Kidney (tissue), 14 donors: ENCODE results near the gene HLA-DMA. TPM values are rescaled to one million over a fixed set of nuclear protein-coding genes. Genes with fewer than 3 reads are reported as not detected.

Experiments
- DNase-seq, 5 donors: peaks; one replicate each; pipeline ENCODE4 v3.0.0-alpha.2; 2013 to 2020
- FAIRE-seq: peaks from 2 replicates; lab custom pipeline; 2012; peaks lifted over from hg19 to GRCh38; lab: Jason Lieb, UNC
- H3K27ac ChIP-seq, 2 donors: one replicate each; pipeline ENCODE4 v1.7.0; 2013; ENCODE audit warnings: low read depth in 2 of 2, low read length in 2 of 2, inconsistent platforms in 1 of 2
- H3K27me3 ChIP-seq: one replicate; pipeline ENCODE4 v1.7.1; 2013; ENCODE audit warnings: low read length, inconsistent platforms; ENCODE audit not compliant: control insufficient read depth, insufficient read depth
- H3K36me3 ChIP-seq, 3 donors: one replicate each; pipeline versions ENCODE4 v1.7.0 to v1.7.1; 2013; ENCODE audit warnings: low read length in 3 of 3, control low read depth in 1 of 3, inconsistent platforms in 1 of 3; ENCODE audit not compliant: insufficient read depth in 3 of 3, control insufficient read depth in 2 of 3
- H3K4me1 ChIP-seq, 3 donors: one replicate each; pipeline versions ENCODE4 v1.7.0 to v1.7.1; 2013; ENCODE audit warnings: low read length in 3 of 3, inconsistent platforms in 1 of 3, low read depth in 1 of 3; ENCODE audit not compliant: control insufficient read depth in 2 of 3, insufficient read depth in 2 of 3
- H3K4me3 ChIP-seq, 3 donors: one replicate each; pipeline versions ENCODE4 v1.7.0 to v1.8.1; 2013; ENCODE audit warnings: low read length in 3 of 3, control low read depth in 1 of 3, inconsistent platforms in 1 of 3
- H3K9ac ChIP-seq, 3 donors: one replicate each; pipeline versions ENCODE4 v1.7.0 to v1.7.1; 2013; ENCODE audit warnings: low read length in 3 of 3, control low read depth in 1 of 3, inconsistent platforms in 1 of 3
- H3K9me3 ChIP-seq, 3 donors: one replicate each; pipeline versions ENCODE4 v1.7.0 to v1.7.1; 2013; ENCODE audit warnings: low read length in 3 of 3, control low read depth in 1 of 3, inconsistent platforms in 1 of 3; ENCODE audit not compliant: control insufficient read depth in 2 of 3, insufficient read depth in 1 of 3
- CTCF ChIP-seq: IDR thresholded peaks from 3 replicates; pipeline ENCODE4 v1.5.1; 2012; ENCODE audit warnings: mild to moderate bottlenecking, moderate library complexity, borderline replicate concordance; ENCODE audit not compliant: insufficient read depth; ENCODE audit errors: extremely low read depth
- intact Hi-C: fragments of 100-400 bp; cut with DNase I; formaldehyde crosslinking; loops from one replicate; pipeline ENCODE4 v1.11.1; 2022
- polyA plus RNA-seq: library from polyadenylated mRNA; stranded (reverse); fragments of 350-450 nt; fragmentation: Illumina TruSeq; extraction: RNeasy Lipid Tissue Mini Kit (QIAGEN cat#74804); gene quantifications from one replicate; pipeline ENCODE4 v1.2.3, GENCODE V29; 2014; ENCODE audit warnings: low read depth, low replicate concordance; ENCODE audit not compliant: insufficient read depth
- total RNA-seq: library from RNA; stranded (reverse); fragmentation: NEBNext Ultra II Directional; extraction: Animal tissue kit (Norgen Biotek cat#: 25700); gene quantifications from one replicate; pipeline ENCODE4 v1.2.1, GENCODE V29; 2021
- donor health status: control.
- donor health status: control.
- donor health status: control.
- donor health status: control.
- donor health status: control.
- donor health status: DM: yes; HTN: yes; CAD: no.
- donor health status: Normal renal cell carcinoma (clear cell type).

Gene HLA-DMA
- total and polyA plus RNA-seq, 2 donors from 2014 or later = 98.5 to 101 TPM

- no peaks in the 10 kb centered on the region for H3K36me3 ChIP-seq
- FAIRE-seq (no peak), DNase-seq (peak in 4 of 5 donors; percentile 73 to 92 (median 84))
- H3K9ac ChIP-seq = no peak overlapping the region
- H3K27ac ChIP-seq = no peak overlapping the region
- intact Hi-C loops = no loop called here
- H3K27me3 ChIP-seq = no peaks in the 10 kb centered on the region
- TF ChIP-seq CTCF = peak; percentile 55
- peaks cover 2 to 4% (median 4%) of the 10 kb centered on the region in 3 donors for H3K4me1 ChIP-seq
- H3K9me3 ChIP-seq = no peaks in the 10 kb centered on the region
- H3K4me3 ChIP-seq = no peak overlapping the region
These were observed 5.1 kb downstream of the HLA-DMA start for GRCh38 chr6:32947552-32948465.

- intact Hi-C loops = no loop called here
These were observed 6.0 kb downstream of the HLA-DMA start for GRCh38 chr6:32946893-32947292.

GRCh38 chr6:32945953-32946352, 6.9 kb downstream of the HLA-DMA start:
- no peaks in the 10 kb centered on the region for H3K27me3 ChIP-seq
- no peak for TF ChIP-seq CTCF
- H3K9ac ChIP-seq = no peak overlapping the region
- DNase-seq (no peak), FAIRE-seq (no peak)
- H3K9me3 ChIP-seq = no peaks in the 10 kb centered on the region
- no peak overlapping the region for H3K27ac ChIP-seq
- H3K4me3 ChIP-seq = no peak overlapping the region
- peaks cover 0 to 6% (median 3%) of the 10 kb centered on the region in 3 donors for H3K4me1 ChIP-seq
- no peaks in the 10 kb centered on the region for H3K36me3 ChIP-seq
- intact Hi-C loops = no loop called here

More at GRCh38 chr6:32946893-32947292, 6.0 kb downstream of the HLA-DMA start:
- Histone ChIP-seq H3K27ac (no peak overlapping the region), H3K27me3 (no peaks in the 10 kb centered on the region), H3K9me3 (no peaks in the 10 kb centered on the region), H3K9ac (no peak overlapping the region), H3K4me3 (no peak overlapping the region), H3K36me3 (no peaks in the 10 kb centered on the region), H3K4me1 (peaks cover 0 to 2% (median 0%) of the 10 kb centered on the region in 3 donors)
- no peak for DNase-seq
- TF ChIP-seq CTCF = no peak
- no peak for FAIRE-seq
